KMS-11 (cell line): ENCODE results near the gene G6PC2.

Source experiments
- H2AFZ ChIP-seq: fragments of 200-600 bp; sonication (generic); 2 replicates; pipeline ENCODE4 v1.6.1; 2016; ENCODE audit warnings: antibody characterized with exemption, mixed run types, low read depth
- H3K27ac ChIP-seq: fragments of 200-600 bp; sonication (generic); 2 replicates; pipeline ENCODE4 v1.6.1; 2016; ENCODE audit warnings: mild to moderate bottlenecking, mixed run types
- H3K27me3 ChIP-seq: fragments of 200-600 bp; sonication (generic); 2 replicates; pipeline ENCODE4 v1.6.1; 2017; ENCODE audit warnings: mild to moderate bottlenecking, low read depth, mixed run types, moderate library complexity; ENCODE audit not compliant: insufficient read depth
- H3K36me3 ChIP-seq: fragments of 200-600 bp; sonication (generic); 2 replicates; pipeline ENCODE4 v1.6.1; 2017; ENCODE audit warnings: mild to moderate bottlenecking, mixed run types; ENCODE audit not compliant: insufficient read depth
- H3K4me1 ChIP-seq: fragments of 200-600 bp; sonication (generic); 2 replicates; pipeline ENCODE4 v1.6.1; 2016; ENCODE audit warnings: mild to moderate bottlenecking, low read depth, mixed run types; ENCODE audit not compliant: poor library complexity, severe bottlenecking
- H3K4me2 ChIP-seq: fragments of 200-600 bp; sonication (generic); 2 replicates; pipeline ENCODE4 v1.7.0; 2016; ENCODE audit warnings: mild to moderate bottlenecking, mixed run types
- H3K4me3 ChIP-seq: fragments of 200-600 bp; sonication (generic); IDR thresholded peaks from 2 replicates; pipeline ENCODE4 v1.6.1; 2017; ENCODE audit warnings: low read depth, low read length, mixed read lengths; ENCODE audit not compliant: insufficient read depth
- H3K79me2 ChIP-seq: fragments of 200-600 bp; sonication (generic); 2 replicates; pipeline ENCODE4 v1.6.1; 2016; ENCODE audit warnings: low read depth, mixed run types; ENCODE audit not compliant: insufficient read depth
- H3K9ac ChIP-seq: fragments of 200-600 bp; sonication (generic); 2 replicates; pipeline ENCODE4 v1.6.1; 2016; ENCODE audit warnings: mild to moderate bottlenecking, mixed run types
- H4K20me1 ChIP-seq: fragments of 200-600 bp; sonication (generic); 2 replicates; pipeline ENCODE4 v1.6.1; 2016; ENCODE audit warnings: mild to moderate bottlenecking, mixed run types; ENCODE audit not compliant: insufficient read depth
- TF ChIP-seq, protein P1 (sequence below): fragments of 200-600 bp; sonication (generic); conservative IDR thresholded peaks from 2 replicates; pipeline ENCODE4 v1.6.1; 2017; ENCODE audit warnings: low read depth, mild to moderate bottlenecking, antibody characterized with exemption, low read length, moderate library complexity, mixed read lengths

The G6PC2 gene

DNA sequence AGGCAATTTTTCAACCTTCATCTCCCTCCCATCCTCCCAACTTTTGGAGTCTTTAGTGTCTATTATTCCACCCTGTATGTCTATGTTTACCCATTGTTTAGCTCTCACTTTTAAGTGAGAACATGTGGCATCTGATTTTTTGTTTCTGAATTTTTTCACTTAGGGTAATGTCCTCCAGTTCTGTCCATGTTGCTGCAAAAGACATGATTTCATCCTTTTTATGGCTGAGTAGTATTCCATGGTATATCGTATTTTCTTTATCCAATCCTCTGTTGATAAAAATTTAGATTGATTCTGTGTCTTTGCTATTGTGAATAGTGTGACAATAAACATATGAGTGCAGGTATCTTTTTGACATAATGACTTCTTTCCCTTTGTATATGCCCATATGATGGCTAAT lies 48.2 kb downstream of the G6PC2 start:
- Histone ChIP-seq H3K36me3 (no peaks in the 10 kb centered on the region), H4K20me1 (no peaks in the 10 kb centered on the region), H3K79me2 (no peaks in the 10 kb centered on the region), H3K27me3 (no peaks in the 10 kb centered on the region), H3K27ac (no peak overlapping the region), H3K4me3 (no peak overlapping the region), H2AFZ (no peak overlapping the region), H3K4me1 (no peaks in the 10 kb centered on the region), H3K9ac (no peak overlapping the region), H3K4me2 (no peak overlapping the region)
- TF ChIP-seq, protein P1, sequence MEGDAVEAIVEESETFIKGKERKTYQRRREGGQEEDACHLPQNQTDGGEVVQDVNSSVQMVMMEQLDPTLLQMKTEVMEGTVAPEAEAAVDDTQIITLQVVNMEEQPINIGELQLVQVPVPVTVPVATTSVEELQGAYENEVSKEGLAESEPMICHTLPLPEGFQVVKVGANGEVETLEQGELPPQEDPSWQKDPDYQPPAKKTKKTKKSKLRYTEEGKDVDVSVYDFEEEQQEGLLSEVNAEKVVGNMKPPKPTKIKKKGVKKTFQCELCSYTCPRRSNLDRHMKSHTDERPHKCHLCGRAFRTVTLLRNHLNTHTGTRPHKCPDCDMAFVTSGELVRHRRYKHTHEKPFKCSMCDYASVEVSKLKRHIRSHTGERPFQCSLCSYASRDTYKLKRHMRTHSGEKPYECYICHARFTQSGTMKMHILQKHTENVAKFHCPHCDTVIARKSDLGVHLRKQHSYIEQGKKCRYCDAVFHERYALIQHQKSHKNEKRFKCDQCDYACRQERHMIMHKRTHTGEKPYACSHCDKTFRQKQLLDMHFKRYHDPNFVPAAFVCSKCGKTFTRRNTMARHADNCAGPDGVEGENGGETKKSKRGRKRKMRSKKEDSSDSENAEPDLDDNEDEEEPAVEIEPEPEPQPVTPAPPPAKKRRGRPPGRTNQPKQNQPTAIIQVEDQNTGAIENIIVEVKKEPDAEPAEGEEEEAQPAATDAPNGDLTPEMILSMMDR = no peak

DNA sequence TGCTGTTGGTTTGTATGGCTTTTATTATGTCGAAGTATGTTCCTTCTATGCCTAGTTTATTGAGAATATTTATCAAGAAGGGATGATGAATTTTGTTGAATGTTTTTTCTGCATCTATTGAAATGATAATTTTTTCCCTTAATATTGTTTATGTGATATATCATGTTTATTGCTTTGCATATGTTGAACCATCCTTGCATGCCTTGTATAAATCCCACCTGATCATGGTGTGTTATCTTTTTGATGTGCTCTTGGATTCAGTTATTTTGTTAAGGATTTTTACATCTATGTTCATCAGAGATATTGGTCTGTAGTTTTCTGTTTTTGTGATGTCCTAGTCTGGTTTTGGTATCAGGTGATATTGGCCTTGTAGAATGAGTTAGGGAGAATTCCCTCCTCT lies 50.8 kb downstream of the G6PC2 start:
- Histone ChIP-seq H2AFZ (no peak overlapping the region), H3K4me2 (no peak overlapping the region), H3K9ac (no peak overlapping the region), H3K79me2 (no peaks in the 10 kb centered on the region), H3K27ac (no peak overlapping the region), H3K4me1 (no peaks in the 10 kb centered on the region), H3K27me3 (no peaks in the 10 kb centered on the region), H3K36me3 (no peaks in the 10 kb centered on the region), H4K20me1 (no peaks in the 10 kb centered on the region), H3K4me3 (no peak overlapping the region)
- TF ChIP-seq, protein P1 = no peak

DNA sequence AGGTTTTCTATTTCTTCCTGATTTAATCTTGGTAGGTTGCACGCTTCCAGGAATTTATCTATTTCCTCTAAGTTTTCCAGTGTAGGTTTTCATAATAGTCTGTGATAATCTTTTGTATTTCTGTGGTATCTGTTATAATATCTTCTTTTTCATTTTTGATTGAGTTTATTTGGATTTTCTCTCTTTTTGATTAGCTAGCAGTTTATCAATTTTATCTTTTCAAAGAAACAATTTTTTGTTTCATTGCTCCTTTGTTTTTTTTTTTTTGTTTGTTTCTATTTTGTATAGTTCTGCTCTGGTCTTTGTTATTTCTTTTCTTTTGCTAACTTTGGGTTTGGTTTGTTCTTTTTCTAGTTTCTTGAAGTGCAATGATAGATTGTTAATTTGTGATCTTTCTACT lies 51.3 kb downstream of the G6PC2 start:
- Histone ChIP-seq H3K9ac (no peak overlapping the region), H3K27ac (no peak overlapping the region), H3K4me3 (no peak overlapping the region), H3K27me3 (no peaks in the 10 kb centered on the region), H3K36me3 (no peaks in the 10 kb centered on the region), H3K79me2 (no peaks in the 10 kb centered on the region), H4K20me1 (no peaks in the 10 kb centered on the region), H3K4me2 (no peak overlapping the region), H2AFZ (no peak overlapping the region), H3K4me1 (no peaks in the 10 kb centered on the region)
- TF ChIP-seq, protein P1 = no peak

DNA sequence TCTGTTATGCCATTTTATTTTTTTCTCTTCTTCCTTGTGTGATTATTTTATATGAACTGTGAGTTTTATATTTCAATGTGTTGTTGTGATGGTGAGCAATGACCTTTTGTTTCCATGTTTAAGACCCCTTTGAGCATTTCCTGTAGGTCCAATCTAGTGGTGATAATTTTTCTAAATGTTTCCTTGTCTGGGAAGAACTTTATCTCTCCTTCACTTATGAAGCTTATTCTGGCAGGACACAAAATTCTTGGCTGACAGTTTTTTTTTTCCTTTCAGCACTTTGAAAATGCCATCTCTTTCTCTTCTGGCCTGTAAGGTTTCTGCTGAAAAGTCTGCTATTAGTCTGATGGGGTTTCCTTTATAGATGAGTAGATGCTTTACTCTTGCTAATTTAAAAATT lies 53.2 kb downstream of the G6PC2 start:
- Histone ChIP-seq H3K36me3 (no peaks in the 10 kb centered on the region), H3K4me2 (no peak overlapping the region), H3K27ac (no peak overlapping the region), H3K27me3 (no peaks in the 10 kb centered on the region), H2AFZ (no peak overlapping the region), H3K9ac (no peak overlapping the region), H3K4me3 (no peak overlapping the region), H3K79me2 (no peaks in the 10 kb centered on the region), H3K4me1 (no peaks in the 10 kb centered on the region), H4K20me1 (no peaks in the 10 kb centered on the region)
- TF ChIP-seq, protein P1 = no peak

DNA sequence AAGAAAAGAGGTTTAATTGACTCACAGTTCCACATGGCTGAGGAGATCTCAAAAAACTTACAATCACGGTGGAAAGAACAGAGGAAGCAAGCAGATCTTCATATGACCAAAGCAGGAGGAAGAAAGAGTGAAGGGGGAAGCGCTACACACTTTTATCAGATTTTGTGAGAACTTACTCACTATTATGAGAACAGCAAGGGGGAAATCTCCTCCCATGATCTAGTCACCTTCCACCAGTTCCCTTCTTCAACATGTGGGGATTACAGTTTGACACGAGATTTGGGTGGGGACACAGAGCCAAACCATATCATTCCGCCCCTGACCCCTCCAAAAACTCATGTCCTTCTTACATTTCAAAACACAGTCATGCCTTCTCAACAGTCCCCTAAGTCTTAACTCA lies 54.2 kb downstream of the G6PC2 start:
- TF ChIP-seq, protein P1 = no peak
- Histone ChIP-seq H3K9ac (no peak overlapping the region), H3K4me1 (no peaks in the 10 kb centered on the region), H4K20me1 (no peaks in the 10 kb centered on the region), H3K4me2 (no peak overlapping the region), H3K36me3 (no peaks in the 10 kb centered on the region), H2AFZ (no peak overlapping the region), H3K27ac (no peak overlapping the region), H3K79me2 (no peaks in the 10 kb centered on the region), H3K27me3 (no peaks in the 10 kb centered on the region), H3K4me3 (no peak overlapping the region)
